OCI-LY7 (cell line): ENCODE results near the gene G0S2. TPM values are rescaled to one million over a fixed set of nuclear protein-coding genes. Genes with fewer than 3 reads are reported as not detected.
A peak's percentile ranks its signal among the peaks of the same experiment; 100 is the strongest.

Experiments used
- BruUV-seq: library from RNA; stranded (reverse); fragments of 400-500 nt; replicated peaks from 2 replicates; lab custom pipeline; 2021; lab: Mats Ljungman, UMichigan
- CTCF ChIA-PET: fragments of 300-600 bp; sonication (Branson Sonifier 250); formaldehyde crosslinking; loops from one replicate; lab custom pipeline; 2022; ENCODE audit warnings: antibody characterized with exemption; ENCODE audit not compliant: unreplicated experiment; lab: Charles Lee
- POLR2A ChIA-PET: fragments of 300-600 bp; sonication (Branson Sonifier 250); formaldehyde crosslinking; loops from one replicate; lab custom pipeline; 2022; ENCODE audit warnings: antibody characterized with exemption; lab: Charles Lee
- DNase-seq: peaks from one replicate; pipeline ENCODE4 v3.0.0-alpha.2; 2015; ENCODE audit warnings: low spot score
- H2AFZ ChIP-seq: fragments of 200-600 bp; sonication (generic), shearing (Covaris generic); 2 replicates; pipeline ENCODE4 v1.6.1; 2014; ENCODE audit warnings: mild to moderate bottlenecking, antibody characterized with exemption, low read length, moderate library complexity
- H3K27ac ChIP-seq: fragments of 200-600 bp; sonication (generic); 2 replicates; pipeline ENCODE4 v1.5.1; 2014; ENCODE audit warnings: mixed run types, low read depth, mild to moderate bottlenecking, moderate library complexity, low read length, inconsistent platforms; ENCODE audit not compliant: poor library complexity, severe bottlenecking
- H3K36me3 ChIP-seq: fragments of 200-600 bp; sonication (generic); 2 replicates; pipeline ENCODE4 v1.6.1; 2014; ENCODE audit warnings: mild to moderate bottlenecking, antibody characterized with exemption, low read length, moderate library complexity, mixed read lengths; ENCODE audit not compliant: insufficient read depth
- H3K4me1 ChIP-seq: fragments of 200-600 bp; sonication (generic); 2 replicates; pipeline ENCODE4 v1.5.1; 2014; ENCODE audit warnings: mild to moderate bottlenecking, low read length; ENCODE audit not compliant: insufficient read depth, poor library complexity, severe bottlenecking
- H3K4me2 ChIP-seq: fragments of 200-600 bp; sonication (generic); 2 replicates; pipeline ENCODE4 v1.6.1; 2014; ENCODE audit warnings: mild to moderate bottlenecking, low read length
- H3K4me3 ChIP-seq: fragments of 200-600 bp; sonication (generic); 2 replicates; pipeline ENCODE4 v1.5.1; 2014; ENCODE audit warnings: mild to moderate bottlenecking, low read depth, low read length; ENCODE audit not compliant: poor library complexity, severe bottlenecking
- H3K79me2 ChIP-seq: fragments of 200-600 bp; sonication (generic); 2 replicates; pipeline ENCODE4 v1.6.1; 2016; ENCODE audit warnings: low read depth, mild to moderate bottlenecking, low read length, moderate library complexity, mixed read lengths; ENCODE audit not compliant: insufficient read depth
- H3K9me2 ChIP-seq: fragments of 200-600 bp; sonication (generic); 2 replicates; pipeline ENCODE4 v1.6.1; 2016; ENCODE audit warnings: mild to moderate bottlenecking, low read length, mixed read lengths; ENCODE audit not compliant: insufficient read depth
- H3K9me3 ChIP-seq: fragments of 200-600 bp; sonication (generic); 2 replicates; pipeline ENCODE4 v1.6.1; 2014; ENCODE audit warnings: mild to moderate bottlenecking, mixed run types, low read length, mixed read lengths
- H4K20me1 ChIP-seq: fragments of 200-600 bp; sonication (generic); 2 replicates; pipeline ENCODE4 v1.6.1; 2014; ENCODE audit warnings: mild to moderate bottlenecking, antibody characterized with exemption, low read length, moderate library complexity, mixed read lengths; ENCODE audit not compliant: insufficient read depth
- EZH2phosphoT487 ChIP-seq: fragments of 200-600 bp; sonication (generic); IDR thresholded peaks from 2 replicates; pipeline ENCODE4 v1.6.1; 2018; ENCODE audit warnings: low read depth, borderline replicate concordance, mild to moderate bottlenecking, mixed run types, antibody characterized with exemption, low read length, moderate library complexity, mixed read lengths
- intact Hi-C: fragments of 100-400 bp; cut with micrococcal nuclease; formaldehyde crosslinking; loops from one replicate; pipeline ENCODE4 v1.10.0; 2022; ENCODE audit not compliant: unreplicated experiment
- total RNA-seq, 2 experiments: library from RNA; depleted of rRNA in 1 of 2; stranded (reverse); fragments of >200 nt in 1 of 2; shearing (Covaris generic) in 1 of 2; gene quantifications; 2 replicates each; pipeline ENCODE4 v1.2.3, GENCODE V29; 2014 to 2022
- TF ChIP-seq, protein P1 (sequence below): fragments of 200-600 bp; sonication (generic); conservative IDR thresholded peaks from 2 replicates; pipeline ENCODE4 v1.5.1; 2014; ENCODE audit warnings: mild to moderate bottlenecking, antibody characterized with exemption, low read length, moderate library complexity, mixed read lengths

G0S2 gene
- total RNA-seq, 2 experiments from 2014 or later, result not detected

DNA sequence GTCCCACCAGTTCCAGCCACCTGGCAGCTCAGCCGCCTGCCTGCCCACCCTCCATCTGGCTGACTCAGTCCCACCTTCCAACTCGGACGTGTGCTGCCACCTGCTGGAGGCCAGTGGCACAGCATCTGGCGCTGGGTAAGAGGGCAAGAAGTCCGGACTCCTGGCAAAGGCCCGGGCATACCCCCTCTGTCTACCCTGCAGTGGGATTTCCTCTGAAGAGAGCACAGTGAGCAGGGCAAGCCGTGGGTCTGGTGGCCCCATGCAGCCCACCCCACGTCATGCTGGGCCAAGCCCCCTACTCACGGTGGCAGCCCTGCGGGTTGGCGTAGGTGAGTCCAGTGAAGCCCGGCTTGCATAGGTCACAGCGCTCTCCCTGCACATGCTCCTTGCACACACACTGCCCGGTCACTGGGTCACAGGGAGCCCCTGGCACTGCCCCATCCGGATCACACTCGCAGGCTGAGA, 47.4 kb upstream of the G0S2 start:
- H4K20me1 ChIP-seq, result no peaks in the 10 kb centered on the region
- no peaks in the 10 kb centered on the region for H3K9me2 ChIP-seq
- TF ChIP-seq, protein P1, sequence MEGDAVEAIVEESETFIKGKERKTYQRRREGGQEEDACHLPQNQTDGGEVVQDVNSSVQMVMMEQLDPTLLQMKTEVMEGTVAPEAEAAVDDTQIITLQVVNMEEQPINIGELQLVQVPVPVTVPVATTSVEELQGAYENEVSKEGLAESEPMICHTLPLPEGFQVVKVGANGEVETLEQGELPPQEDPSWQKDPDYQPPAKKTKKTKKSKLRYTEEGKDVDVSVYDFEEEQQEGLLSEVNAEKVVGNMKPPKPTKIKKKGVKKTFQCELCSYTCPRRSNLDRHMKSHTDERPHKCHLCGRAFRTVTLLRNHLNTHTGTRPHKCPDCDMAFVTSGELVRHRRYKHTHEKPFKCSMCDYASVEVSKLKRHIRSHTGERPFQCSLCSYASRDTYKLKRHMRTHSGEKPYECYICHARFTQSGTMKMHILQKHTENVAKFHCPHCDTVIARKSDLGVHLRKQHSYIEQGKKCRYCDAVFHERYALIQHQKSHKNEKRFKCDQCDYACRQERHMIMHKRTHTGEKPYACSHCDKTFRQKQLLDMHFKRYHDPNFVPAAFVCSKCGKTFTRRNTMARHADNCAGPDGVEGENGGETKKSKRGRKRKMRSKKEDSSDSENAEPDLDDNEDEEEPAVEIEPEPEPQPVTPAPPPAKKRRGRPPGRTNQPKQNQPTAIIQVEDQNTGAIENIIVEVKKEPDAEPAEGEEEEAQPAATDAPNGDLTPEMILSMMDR, result peak; percentile 84
- TF ChIP-seq EZH2phosphoT487, result no peak
- H3K27ac ChIP-seq, result no peak overlapping the region
- H3K4me3 ChIP-seq, result no peak overlapping the region
- no peaks in the 10 kb centered on the region for H3K36me3 ChIP-seq
- H3K9me3 ChIP-seq, result no peaks in the 10 kb centered on the region
- no peak overlapping the region for H2AFZ ChIP-seq
- CTCF ChIA-PET, result interaction anchor here (0.6 kb wide), 1 partner anchor 20 kb away, joined by 3 read pairs; no protein-coding TSS in a partner anchor
- peak; percentile 53 for DNase-seq
- intact Hi-C loops, result loop anchor here (5.0 kb wide), 1 partner anchor 50 kb away; no protein-coding TSS in a partner anchor
- POLR2A ChIA-PET, result no interaction called here
- no TSS peak for BruUV-seq
- no peaks in the 10 kb centered on the region for H3K79me2 ChIP-seq
- H3K4me1 ChIP-seq, result no peaks in the 10 kb centered on the region
- no peak overlapping the region for H3K4me2 ChIP-seq

DNA sequence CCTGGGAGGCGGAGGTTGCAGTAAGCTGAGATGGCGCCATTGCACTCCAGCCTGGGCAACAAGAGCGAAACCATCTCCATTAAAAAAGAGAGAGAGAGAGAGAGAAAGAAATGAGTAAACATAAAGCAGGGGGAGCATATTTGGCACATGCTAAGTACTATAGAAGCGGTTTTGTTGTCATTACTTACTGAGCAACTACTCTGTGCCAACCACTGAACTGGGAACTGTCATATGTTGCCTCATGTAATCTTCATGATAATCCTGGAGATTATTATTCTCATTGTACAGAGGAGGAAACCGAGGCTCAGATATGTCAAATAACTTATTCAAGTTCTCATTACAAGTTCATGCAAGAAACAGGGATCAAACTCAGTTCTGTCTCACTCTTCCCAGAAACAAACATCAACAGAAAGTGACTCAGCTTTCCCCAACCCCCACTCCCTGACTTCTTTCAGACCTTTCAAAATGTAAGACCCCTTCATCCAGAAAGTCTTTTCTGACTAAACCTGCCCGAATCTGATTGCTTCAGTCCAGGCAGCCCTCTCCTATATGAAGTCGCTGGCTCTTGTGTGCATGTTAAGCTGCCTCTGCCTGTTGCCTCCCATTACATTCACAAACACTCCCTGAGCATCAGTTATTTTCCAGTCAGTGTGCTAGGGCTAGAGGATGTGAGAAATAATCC, 46.5 kb upstream of the G0S2 start:
- no peak for DNase-seq
- intact Hi-C loops, result loop anchor here (5.0 kb wide), 1 partner anchor 51 kb away; no protein-coding TSS in a partner anchor
- POLR2A ChIA-PET, result no interaction called here
- Histone ChIP-seq H3K4me1 (no peaks in the 10 kb centered on the region), H3K9me3 (no peaks in the 10 kb centered on the region), H3K36me3 (no peaks in the 10 kb centered on the region), H2AFZ (no peak overlapping the region), H3K4me2 (no peak overlapping the region), H3K27ac (no peak overlapping the region), H3K9me2 (no peaks in the 10 kb centered on the region), H3K79me2 (no peaks in the 10 kb centered on the region), H3K4me3 (no peak overlapping the region), H4K20me1 (no peaks in the 10 kb centered on the region)
- CTCF ChIA-PET, result no interaction called here
- BruUV-seq, result no TSS peak
- TF ChIP-seq, protein P1, result no peak
- no peak for TF ChIP-seq EZH2phosphoT487
